ENCODE measurements around the gene RILPL1. TPM values are rescaled to one million over a fixed set of nuclear protein-coding genes. Genes with fewer than 3 reads are reported as not detected.

RILPL1 gene
- total and polyA plus RNA-seq, 9 of the 15 experiments (the other 6 are each of a cell fraction or from before 2014, with no cell fraction given) = 0.25 to 10.6 (median 8.6) TPM

GRCh38 chr12:123469978-123470377 is 63.5 kb downstream of the RILPL1 start:
- TF ChIP-seq THRAP3 (IDR thresholded peaks at IDR 0.05; ENCODE audit: borderline replicate concordance) = no peak
- TF ChIP-seq FOXJ2 (tag; IDR thresholded peaks at IDR 0.05) = no peak
- TF ChIP-seq ZNF316 (IDR thresholded peaks at IDR 0.05) = peak; percentile 66
- TF ChIP-seq MAZ (CRISPR knock-in tag; conservative IDR thresholded peaks at IDR 0.05 in 1 of 2, IDR thresholded peaks at IDR 0.05 in 1 of 2) = no peak
- no peak for TF ChIP-seq NR2C1 (IDR thresholded peaks at IDR 0.05)
- TF ChIP-seq NR2C1 (tag; IDR thresholded peaks at IDR 0.05) = no peak
- peak; percentile 43 for TF ChIP-seq MAFG (tag; conservative IDR thresholded peaks at IDR 0.05)
- peak; percentile 36; the same call in 1 of the 2 replicates for TF ChIP-seq MAFF (IDR thresholded peaks at IDR 0.05; ENCODE audit: low read length)
- TF ChIP-seq ZNF12 (CRISPR knock-in tag; IDR thresholded peaks at IDR 0.05) = no peak
- TF ChIP-seq C11orf30 (IDR thresholded peaks at IDR 0.05; ENCODE audit: low read depth) = peak; percentile 59
- POLR2A ChIA-PET = interaction anchor here (1.0 to 1.8 kb wide), 3 partner anchors 8 to 112 kb away, joined by 4 to 6 read pairs (median 6); no protein-coding TSS in a partner anchor
- no peak for ATAC-seq
- Histone ChIP-seq H2AFZ (ENCODE audit: low read depth, low read length) (no peak overlapping the region), H4K20me1 (replicated peaks; ENCODE audit: control insufficient read depth, insufficient read depth, low read length) (0 out of 2 replicates have a peak, but pooled peaks cover 4% of the 10 kb centered on the region), H3K36me3 (ENCODE audit: control insufficient read depth, insufficient read depth, low read length) (peaks cover 53% of the 10 kb centered on the region; the same call in 2 of the 3 replicates), H3K9me1 (ENCODE audit: control insufficient read depth, insufficient read depth, low read length) (peaks cover 3% of the 10 kb centered on the region), H3K79me2 (ENCODE audit: control insufficient read depth, insufficient read depth, low read length) (peaks cover 13% of the 10 kb centered on the region; the same call in 2 of the 3 replicates), H3K27me3 (ENCODE audit: control insufficient read depth in 2 of 2, insufficient read depth in 2 of 2, low read length in 2 of 2) (no peaks in the 10 kb centered on the region), H3K4me1 (replicated peaks in 1 of 2; ENCODE audit: control insufficient read depth in 2 of 2, insufficient read depth in 2 of 2, low read length in 2 of 2) (peaks cover 0 to 2% of the 10 kb centered on the region in 2 experiments; a peak in 1 of 5 replicates), H3K4me2 (ENCODE audit: insufficient read depth, low read length) (no peak overlapping the region), H3K9ac (ENCODE audit: insufficient read depth in 1 of 2, low read depth in 2 of 2, low read length in 2 of 2) (no peak overlapping the region), H3K27ac (ENCODE audit: extremely low read depth, low read depth, low read length) (no peak overlapping the region), H3K9me3 (replicated peaks; ENCODE audit: control insufficient read depth, insufficient read depth, low read depth, low read length) (no peaks in the 10 kb centered on the region), H3K4me3 (no peak overlapping the region)
- DNase-seq (ENCODE audit: extremely low read depth in 1 of 4, low spot score in 3 of 4) = no peak
- 81% methylated on average over 2 of the region's 2 CpGs for WGBS (ENCODE audit: insufficient coverage, low coverage, missing lambda C conversion rate)
- intact Hi-C loops (cut with micrococcal nuclease) = no loop called here
- BruUV-seq (replicated peaks) = no TSS peak
- in situ Hi-C loops (cut with MboI) = no loop called here
- CTCF ChIA-PET (ENCODE audit: low intra/inter-chr PET ratio) = no interaction called here
- FAIRE-seq = no peak

All from K562 (cell line).